Psoas muscle (tissue), 8 donors: ENCODE results near the gene CCR9. TPM values are rescaled to one million over a fixed set of nuclear protein-coding genes. Genes with fewer than 3 reads are reported as not detected.

ENCODE experiments used
- ATAC-seq, 4 donors: fragments of 200-7000 bp; cut with Tn5 transposase; one replicate each; pipeline ENCODE4 v1.9.1; 2020; ENCODE audit warnings: moderate library complexity in 3 of 4, mild to moderate bottlenecking in 2 of 4
- DNase-seq, 2 donors: peaks; one replicate each; pipeline ENCODE4 v3.0.0-alpha.2; 2020
- H3K27ac ChIP-seq: fragments of 200-600 bp; one replicate; pipeline ENCODE4 v1.8.0; 2022
- H3K27me3 ChIP-seq, 3 donors: fragments of 200-600 bp in 1 of 3; one replicate each; pipeline versions ENCODE4 v1.6.1 to v1.8.0; 2013 to 2022; ENCODE audit warnings: low read length in 2 of 3, mild to moderate bottlenecking in 2 of 3, moderate library complexity in 1 of 3; ENCODE audit not compliant: insufficient read depth in 3 of 3
- H3K36me3 ChIP-seq, 2 donors: fragments of 200-600 bp in 1 of 2; one replicate each; pipeline versions ENCODE4 v1.6.1 to v1.8.0; 2013 to 2022; ENCODE audit warnings: low read depth in 1 of 2, mild to moderate bottlenecking in 1 of 2, moderate library complexity in 1 of 2; ENCODE audit not compliant: insufficient read depth in 1 of 2
- H3K4me1 ChIP-seq: fragments of 200-600 bp; one replicate; pipeline ENCODE4 v1.8.0; 2022
- H3K4me3 ChIP-seq: fragments of 200-600 bp; one replicate; pipeline ENCODE4 v1.8.0; 2022; ENCODE audit warnings: mild to moderate bottlenecking
- H3K9me3 ChIP-seq: fragments of 200-600 bp; one replicate; pipeline ENCODE4 v1.8.0; 2022
- CTCF ChIP-seq: fragments of 200-600 bp; IDR thresholded peaks from one replicate; pipeline ENCODE4 v1.8.0; 2022; ENCODE audit warnings: antibody characterized with exemption
- WGBS, 3 donors: extraction: QIAGEN DNeasy Blood & Tissue Kit; methylation state at CpG; one replicate each; pipeline versions ENCODE4 v1.1.6 to v1.1.7; 2013; 5-methylcytosine and 5-hydroxymethylcytosine counted together
- intact Hi-C, 2 donors: fragments of 100-400 bp; cut with DNase I; formaldehyde crosslinking; loops; one replicate each; pipeline versions ENCODE4 v1.11.0 to v1.14.2; 2022
- polyA plus RNA-seq, 3 donors: library from polyadenylated mRNA; stranded (reverse); fragments of 200-250 nt; gene quantifications; one replicate each; pipeline ENCODE4 v1.2.3, GENCODE V29; 2013
- total RNA-seq, 4 donors: library from RNA; stranded (reverse); fragmentation: NEBNext Ultra II Directional in 2 of 4; extraction: Animal tissue kit (Norgen Biotek cat#: 25700) in 2 of 4; gene quantifications; one replicate each; pipeline versions ENCODE4 v1.2.1 to v1.2.4, GENCODE V29; 2021 to 2023
- donor health status: healthy with polysubstance abuse.
- donor health status: DM: no; HTN: no; CAD: no; lungs with moderate emphysema.
- donor health status: Bipolar disorder and iron deficiency.
- donor health status: healthy.
- donor health status: DM: yes; HTN: yes; CAD: no.
- donor health status: DM: no; HTN: no; CAD: no.
- donor health status: DM: no; HTN: no; CAD: no.
- donor health status: DM: yes; HTN: yes; CAD: no.

The CCR9 gene
- total and polyA plus RNA-seq, 7 donors: 0.03 TPM; not detected in 6

GRCh38 chr3:45894015-45894414, 7.7 kb downstream of the CCR9 start:
- H3K9me3 ChIP-seq: no peaks in the 10 kb centered on the region
- no peak overlapping the region for H3K27ac ChIP-seq
- no peak overlapping the region for H3K4me3 ChIP-seq
- no peaks in the 10 kb centered on the region for H3K4me1 ChIP-seq
- intact Hi-C loops: no loop called here
- whole genome bisulfite sequencing, 3 donors: 63 to 77% (median 75%) methylated on average over 6 of the region's 6 CpGs
- ATAC-seq (no peak), DNase-seq (no peak)
- TF ChIP-seq CTCF: no peak
- no peaks in the 10 kb centered on the region for H3K27me3 ChIP-seq
- peaks cover 0 to 2% of the 10 kb centered on the region in 2 donors for H3K36me3 ChIP-seq

DNA sequence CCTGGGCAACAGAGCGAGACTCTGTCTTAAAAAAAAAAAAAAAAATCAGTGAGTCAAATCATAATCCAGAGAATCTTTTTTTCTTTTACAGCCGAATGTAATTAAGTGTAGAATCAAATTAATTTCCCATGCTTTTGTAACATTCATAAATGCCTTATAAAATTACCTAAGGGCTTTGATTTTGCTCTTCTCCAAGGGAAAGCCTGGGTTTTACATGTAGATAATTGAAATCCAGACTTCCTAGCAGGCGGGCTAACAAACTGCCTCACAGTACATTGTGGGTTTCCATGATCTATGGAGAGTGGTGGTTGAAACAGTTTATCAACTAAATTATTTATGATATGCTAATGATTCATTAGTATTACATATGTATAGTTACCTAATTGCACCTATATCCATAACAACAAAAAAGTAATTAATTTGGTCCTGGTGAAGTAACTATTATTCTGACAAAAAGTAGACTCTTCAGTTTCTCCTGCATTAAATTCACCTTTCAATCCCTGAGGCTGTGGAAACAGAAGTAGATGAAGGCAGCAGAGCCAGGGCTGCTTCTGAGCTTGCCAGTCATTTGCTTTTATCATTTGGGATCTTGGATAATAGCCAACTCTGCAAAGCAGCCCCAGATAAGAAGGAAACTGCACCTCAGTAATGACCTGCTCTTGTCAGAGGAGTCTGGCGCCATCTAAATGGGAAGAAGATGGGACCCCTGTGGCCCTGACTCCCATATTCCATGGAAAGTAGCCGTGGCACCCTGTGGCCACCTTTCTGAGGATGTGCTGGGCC, 9.5 kb downstream of the CCR9 start:
- Histone ChIP-seq H3K4me3 (no peak overlapping the region), H3K27ac (no peak overlapping the region), H3K9me3 (no peaks in the 10 kb centered on the region), H3K36me3 (peaks cover 0 to 2% of the 10 kb centered on the region in 2 donors), H3K27me3 (no peaks in the 10 kb centered on the region), H3K4me1 (no peaks in the 10 kb centered on the region)
- ATAC-seq: no peak
- no peak for TF ChIP-seq CTCF
- WGBS, 3 donors: 87 to 94% (median 90%) methylated on average over 5 of the region's 5 CpGs
- intact Hi-C loops: no loop called here
- no peak for DNase-seq

GRCh38 chr3:45896956-45897355, 10.6 kb downstream of the CCR9 start:
- no peaks in the 10 kb centered on the region for H3K27me3 ChIP-seq
- H3K9me3 ChIP-seq: no peaks in the 10 kb centered on the region
- intact Hi-C loops: no loop called here
- no peak overlapping the region for H3K27ac ChIP-seq
- peaks cover 0 to 2% of the 10 kb centered on the region in 2 donors for H3K36me3 ChIP-seq
- ATAC-seq: no peak
- no peak overlapping the region for H3K4me3 ChIP-seq
- WGBS, 3 donors: 62 to 80% (median 71%) methylated on average over 3 of the region's 3 CpGs
- H3K4me1 ChIP-seq: no peaks in the 10 kb centered on the region
- TF ChIP-seq CTCF: no peak
- DNase-seq: no peak

- H3K4me3 ChIP-seq: no peak overlapping the region
- DNase-seq (no peak), ATAC-seq (no peak)
- H3K9me3 ChIP-seq: no peaks in the 10 kb centered on the region
- peaks cover 7% of the 10 kb centered on the region for H3K4me1 ChIP-seq
- WGBS, 3 donors: 85 to 91% (median 90%) methylated on average over 3 of the region's 3 CpGs
- H3K27ac ChIP-seq: no peak overlapping the region
- H3K36me3 ChIP-seq: peaks cover 4 to 23% of the 10 kb centered on the region in 2 donors
- H3K27me3 ChIP-seq: no peaks in the 10 kb centered on the region
- intact Hi-C loops: loop anchor here (5.0 kb wide), 1 partner anchor 143 kb away; no protein-coding TSS in a partner anchor
- TF ChIP-seq CTCF: no peak
Measured at GRCh38 chr3:45904931-45905330, 18.6 kb downstream of the CCR9 start.
